CD8-positive, alpha-beta memory T cell (primary cell): Measurements from ENCODE around the gene NCK2. TPM values are rescaled to one million over a fixed set of nuclear protein-coding genes. Genes with fewer than 3 reads are reported as not detected.

Source experiments
- CTCF ChIA-PET: fragments of 350-600 bp; sonication (Branson Sonifier 250); formaldehyde crosslinking; loops from one replicate; lab custom pipeline; 2021; ENCODE audit warnings: antibody characterized with exemption; lab: Charles Lee
- POLR2A ChIA-PET: fragments of 350-600 bp; sonication (Branson Sonifier 250); formaldehyde crosslinking; loops from one replicate; lab custom pipeline; 2021; ENCODE audit warnings: antibody characterized with exemption; lab: Charles Lee
- DNase-seq, 5 donors: peaks; one replicate each; pipeline versions ENCODE4 v3.0.0 to v3.0.0-alpha.2; 2020 to 2022; ENCODE audit warnings: mixed read lengths in 1 of 5
- H3K27ac ChIP-seq: one replicate; pipeline ENCODE4 v1.7.0; 2013; ENCODE audit warnings: low read depth, mild to moderate bottlenecking, low read length, moderate library complexity
- H3K27me3 ChIP-seq: 2 replicates; pipeline ENCODE4 v1.7.0; 2013; ENCODE audit warnings: low read length, mild to moderate bottlenecking; ENCODE audit not compliant: insufficient read depth, poor library complexity, severe bottlenecking
- H3K36me3 ChIP-seq: 2 replicates; pipeline ENCODE4 v1.7.0; 2013; ENCODE audit warnings: mild to moderate bottlenecking, low read length, moderate library complexity; ENCODE audit not compliant: insufficient read depth
- H3K4me1 ChIP-seq: 2 replicates; pipeline ENCODE4 v1.7.0; 2013; ENCODE audit warnings: mild to moderate bottlenecking, low read length, moderate library complexity; ENCODE audit not compliant: insufficient read depth
- H3K4me3 ChIP-seq: 2 replicates; pipeline ENCODE4 v1.7.0; 2013; ENCODE audit warnings: mild to moderate bottlenecking, low read length
- H3K9me3 ChIP-seq: 2 replicates; pipeline ENCODE4 v1.7.0; 2013; ENCODE audit warnings: mild to moderate bottlenecking, low read length
- H3K27ac Mint-ChIP-seq, 8 donors: one replicate each; pipeline ENCODE4 v1.8.0; 2020 to 2021; ENCODE audit warnings: mixed read lengths in 8 of 8, mild to moderate bottlenecking in 6 of 8, inconsistent platforms in 3 of 8, moderate library complexity in 3 of 8
- H3K27me3 Mint-ChIP-seq, 2 donors: one replicate each; pipeline ENCODE4 v1.8.0; 2020 to 2021; ENCODE audit warnings: mixed read lengths in 2 of 2, mild to moderate bottlenecking in 1 of 2, moderate library complexity in 1 of 2
- H3K36me3 Mint-ChIP-seq, 3 donors: one replicate each; pipeline ENCODE4 v1.8.0; 2020 to 2021; ENCODE audit warnings: mixed read lengths in 3 of 3, inconsistent platforms in 1 of 3, mild to moderate bottlenecking in 1 of 3
- H3K4me1 Mint-ChIP-seq, 3 donors: one replicate each; pipeline ENCODE4 v1.8.0; 2020 to 2021; ENCODE audit warnings: mixed read lengths in 3 of 3, inconsistent platforms in 1 of 3, mild to moderate bottlenecking in 1 of 3
- H3K4me3 Mint-ChIP-seq, 7 donors: one replicate each; pipeline ENCODE4 v1.8.0; 2020 to 2021; ENCODE audit warnings: mixed read lengths in 7 of 7, mild to moderate bottlenecking in 6 of 7, moderate library complexity in 4 of 7, inconsistent platforms in 2 of 7
- H3K9me3 Mint-ChIP-seq, 5 donors: one replicate each; pipeline ENCODE4 v1.8.0; 2020 to 2022; ENCODE audit warnings: mixed read lengths in 5 of 5, mild to moderate bottlenecking in 3 of 5, moderate library complexity in 2 of 5, inconsistent platforms in 1 of 5
- polyA plus RNA-seq: library from polyadenylated mRNA; unstranded; fragments of 300-500 nt; fragmentation: Illumina TruSeq; gene quantifications from one replicate; pipeline ENCODE4 v1.2.3, GENCODE V29; 2021
- total RNA-seq, 2 experiments: library from RNA; stranded (reverse); gene quantifications; one replicate each; pipeline ENCODE4 v1.2.3, GENCODE V29; 2021

The NCK2 gene
- total and polyA plus RNA-seq, 3 experiments from 2014 or later, result 72.4 to 77.9 (median 76.1) TPM

DNA sequence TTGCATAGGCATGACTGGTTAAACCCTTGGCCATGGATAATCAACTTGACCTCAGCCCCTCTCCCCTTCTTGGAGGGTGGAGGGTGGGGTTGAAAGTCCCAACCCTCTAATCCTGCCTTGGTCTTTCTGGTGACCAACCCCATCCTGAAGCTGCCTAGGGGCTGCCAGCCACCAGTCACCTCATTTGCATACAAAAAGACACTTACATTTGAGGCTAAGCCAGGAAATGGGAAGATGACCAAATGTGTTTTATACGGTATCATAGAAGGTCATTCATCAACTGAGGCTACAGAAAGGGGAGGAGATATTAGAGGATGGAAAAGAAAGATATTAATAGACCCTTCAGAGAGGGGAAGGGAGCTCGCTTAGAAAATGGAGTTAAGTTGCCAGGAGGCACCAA is 96.8 kb downstream of the NCK2 start:
- H3K27me3 Mint-ChIP-seq, result peaks cover 0 to 1% of the 10 kb centered on the region in 2 donors
- H3K36me3 Mint-ChIP-seq, result peaks cover 8 to 37% (median 16%) of the 10 kb centered on the region in 3 donors
- Histone ChIP-seq H3K27ac (no peak overlapping the region), H3K36me3 (no peaks in the 10 kb centered on the region), H3K4me3 (no peak overlapping the region), H3K27me3 (no peaks in the 10 kb centered on the region), H3K4me1 (peaks cover 85% of the 10 kb centered on the region), H3K9me3 (no peaks in the 10 kb centered on the region)
- H3K4me1 Mint-ChIP-seq, result peaks cover 83 to 94% (median 90%) of the 10 kb centered on the region in 3 donors
- H3K27ac Mint-ChIP-seq, result peak overlapping the region in 7 of 8 donors; percentile 3 to 89 (median 79)
- H3K9me3 Mint-ChIP-seq, result peaks cover 3 to 10% (median 8%) of the 10 kb centered on the region in 5 donors
- H3K4me3 Mint-ChIP-seq, result peak overlapping the region in 4 of 7 donors; percentile 1 to 38 (median 24)
- no peak for DNase-seq
- POLR2A ChIA-PET, result no interaction called here
- CTCF ChIA-PET, result interaction anchor here (1.7 kb wide), 1 partner anchor 8 kb away, joined by 4 read pairs; no protein-coding TSS in a partner anchor

DNA sequence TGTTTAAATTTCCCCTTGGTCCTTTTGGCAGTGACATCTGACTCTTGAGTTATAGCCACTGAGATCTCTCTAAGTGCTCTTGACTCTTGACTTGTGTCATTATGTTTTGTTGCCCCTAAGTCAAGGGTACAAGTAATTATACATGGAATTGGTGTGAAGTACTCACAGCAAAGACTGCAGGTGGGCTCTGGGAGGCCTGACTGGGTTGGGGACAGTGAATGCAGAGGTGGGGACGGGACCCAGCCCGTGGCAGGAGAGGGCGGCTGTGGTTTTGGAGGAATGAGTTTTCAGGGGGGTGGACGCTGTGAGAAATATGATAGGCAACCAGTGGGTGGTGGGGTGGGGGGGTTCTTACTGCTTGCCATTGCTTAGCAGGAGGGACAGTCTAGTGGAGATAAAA is 97.8 kb downstream of the NCK2 start:
- Mint-ChIP-seq H3K36me3 (peaks cover 13 to 39% (median 14%) of the 10 kb centered on the region in 3 donors), H3K9me3 (peaks cover 0 to 2% (median 0%) of the 10 kb centered on the region in 5 donors), H3K4me3 (peak overlapping the region in 3 of 7 donors; percentile 9 to 33 (median 33)), H3K27me3 (peaks cover 0 to 2% of the 10 kb centered on the region in 2 donors), H3K4me1 (peaks cover 82 to 94% (median 90%) of the 10 kb centered on the region in 3 donors), H3K27ac (peak overlapping the region in 6 of 8 donors; percentile 30 to 81 (median 70))
- POLR2A ChIA-PET, result no interaction called here
- Histone ChIP-seq H3K9me3 (no peaks in the 10 kb centered on the region), H3K27me3 (no peaks in the 10 kb centered on the region), H3K4me1 (peaks cover 85% of the 10 kb centered on the region), H3K36me3 (peaks cover under 1% of the 10 kb centered on the region), H3K27ac (no peak overlapping the region), H3K4me3 (no peak overlapping the region)
- CTCF ChIA-PET, result no interaction called here
- no peak for DNase-seq

DNA sequence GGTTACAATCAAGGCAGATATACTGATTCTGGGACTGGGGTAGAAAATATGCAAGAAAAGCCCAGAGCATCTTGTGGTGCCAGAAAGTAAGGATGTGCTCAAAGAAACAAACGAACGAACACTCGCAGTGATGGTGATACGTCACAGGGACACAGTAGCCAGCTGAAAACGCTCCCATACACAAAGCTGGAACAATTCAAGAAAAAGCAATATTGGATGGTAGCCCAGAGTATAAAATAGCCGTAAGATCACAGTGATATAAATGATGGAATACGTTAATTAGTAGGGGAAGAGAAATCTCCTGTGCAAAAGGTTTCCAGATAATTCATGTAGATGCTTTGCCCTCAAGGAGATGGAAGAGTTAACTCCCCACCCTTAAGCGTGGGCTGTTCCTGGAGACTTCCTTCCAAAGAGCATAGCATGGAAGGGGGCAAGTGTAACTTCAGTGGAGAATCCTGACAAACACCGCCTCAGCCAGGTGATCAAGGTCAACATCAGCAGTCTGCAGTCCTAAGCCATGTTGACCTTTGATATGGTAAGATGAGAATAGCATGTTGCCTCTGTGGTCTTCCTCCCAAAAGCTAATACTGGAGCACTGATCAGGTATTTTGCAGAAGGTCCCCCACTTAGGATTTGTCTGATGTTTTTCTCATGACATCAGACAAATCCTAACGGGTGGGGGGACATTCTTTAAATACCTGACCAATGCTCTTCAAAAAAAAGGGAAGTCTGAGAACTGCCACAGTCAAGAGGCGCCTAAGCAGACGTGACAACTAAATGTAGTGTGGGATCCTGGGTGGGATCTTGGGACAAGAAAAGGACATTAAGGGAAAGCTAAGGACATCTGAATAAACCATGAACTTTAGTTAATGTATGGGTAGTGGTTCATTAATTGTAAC is 99.0 kb downstream of the NCK2 start:
- Mint-ChIP-seq H3K36me3 (peaks cover 7 to 48% (median 12%) of the 10 kb centered on the region in 3 donors), H3K4me3 (peak overlapping the region in 1 of 7 donors; percentile 52), H3K4me1 (peaks cover 85 to 94% (median 89%) of the 10 kb centered on the region in 3 donors), H3K27ac (peak overlapping the region in 7 of 8 donors; percentile 8 to 71 (median 30)), H3K9me3 (no peaks in the 10 kb centered on the region), H3K27me3 (peaks cover 0 to 2% of the 10 kb centered on the region in 2 donors)
- Histone ChIP-seq H3K27me3 (no peaks in the 10 kb centered on the region), H3K27ac (no peak overlapping the region), H3K36me3 (peaks cover 6% of the 10 kb centered on the region), H3K4me3 (no peak overlapping the region), H3K4me1 (peaks cover 84% of the 10 kb centered on the region), H3K9me3 (no peaks in the 10 kb centered on the region)
- DNase-seq, result no peak
- ChIA-PET POLR2A (no interaction called here), CTCF (no interaction called here)

DNA sequence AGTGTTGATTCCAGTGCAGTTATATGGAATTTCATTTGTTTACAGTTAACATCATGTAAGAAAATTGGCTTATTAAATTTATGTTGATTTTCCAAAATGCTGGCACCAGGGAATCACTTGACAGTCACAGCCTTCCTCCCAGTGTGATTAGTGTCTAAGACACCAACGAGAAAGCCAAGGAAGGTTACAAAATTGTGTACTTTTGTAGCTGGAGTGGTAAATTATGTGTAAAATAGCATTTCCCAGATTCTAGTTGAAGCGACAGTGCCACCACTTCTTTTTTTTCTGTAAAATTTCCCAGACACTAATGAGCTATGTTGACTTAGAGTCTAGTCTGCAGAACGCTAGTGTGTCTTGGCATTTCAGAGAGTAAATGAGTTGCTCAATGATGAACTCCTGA is 101.3 kb downstream of the NCK2 start:
- H3K4me3 ChIP-seq, result no peak overlapping the region
- peaks cover 6% of the 10 kb centered on the region for H3K36me3 ChIP-seq
- no peak for DNase-seq
- Mint-ChIP-seq H3K27ac (peak overlapping the region in 7 of 8 donors; percentile 12 to 60 (median 34)), H3K36me3 (peaks cover 6 to 40% (median 10%) of the 10 kb centered on the region in 3 donors), H3K9me3 (no peaks in the 10 kb centered on the region), H3K27me3 (peaks cover 0 to 2% of the 10 kb centered on the region in 2 donors), H3K4me1 (peaks cover 80 to 94% (median 89%) of the 10 kb centered on the region in 3 donors), H3K4me3 (peak overlapping the region in 1 of 7 donors; percentile 33)
- ChIA-PET POLR2A (no interaction called here), CTCF (interaction anchor here (0.7 kb wide), 1 partner anchor 11 kb away, joined by 3 read pairs; no protein-coding TSS in a partner anchor)
- H3K9me3 ChIP-seq, result no peaks in the 10 kb centered on the region
- H3K27me3 ChIP-seq, result no peaks in the 10 kb centered on the region
- H3K4me1 ChIP-seq, result peaks cover 79% of the 10 kb centered on the region
- no peak overlapping the region for H3K27ac ChIP-seq

DNA sequence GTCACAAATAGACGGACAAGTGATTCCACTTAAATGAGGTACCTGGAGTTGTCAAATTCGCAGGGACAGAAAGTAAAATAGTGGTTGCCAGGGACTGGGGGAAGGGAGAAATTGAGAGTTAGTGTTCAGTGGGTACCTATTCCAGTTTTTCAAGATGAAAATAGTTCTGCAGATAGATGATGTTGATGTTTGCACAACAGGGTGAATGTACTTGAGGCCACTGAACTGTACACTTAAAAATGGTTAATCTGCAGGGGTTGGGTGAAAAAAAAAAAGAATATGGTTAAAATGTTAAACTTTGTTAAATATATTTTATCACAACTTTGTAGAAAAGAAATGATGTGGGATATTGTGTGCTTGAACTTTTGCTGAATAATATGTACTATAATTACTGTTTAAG is 102.3 kb downstream of the NCK2 start:
- peaks cover 6 to 40% (median 7%) of the 10 kb centered on the region in 3 donors for H3K36me3 Mint-ChIP-seq
- peaks cover 77 to 90% (median 86%) of the 10 kb centered on the region in 3 donors for H3K4me1 Mint-ChIP-seq
- no peak overlapping the region for H3K4me3 ChIP-seq
- no peaks in the 10 kb centered on the region for H3K9me3 Mint-ChIP-seq
- ChIA-PET CTCF (interaction anchor here (0.9 kb wide), 1 partner anchor 9 kb away, joined by 3 read pairs; no protein-coding TSS in a partner anchor), POLR2A (no interaction called here)
- peaks cover 0 to 2% of the 10 kb centered on the region in 2 donors for H3K27me3 Mint-ChIP-seq
- no peak for DNase-seq
- peak overlapping the region in 3 of 7 donors; percentile 6 to 52 (median 33) for H3K4me3 Mint-ChIP-seq
- no peaks in the 10 kb centered on the region for H3K9me3 ChIP-seq
- H3K4me1 ChIP-seq, result peaks cover 73% of the 10 kb centered on the region
- H3K27me3 ChIP-seq, result no peaks in the 10 kb centered on the region
- peak overlapping the region in 6 of 8 donors; percentile 4 to 67 (median 35) for H3K27ac Mint-ChIP-seq
- H3K27ac ChIP-seq, result no peak overlapping the region
- H3K36me3 ChIP-seq, result peaks cover 6% of the 10 kb centered on the region

DNA sequence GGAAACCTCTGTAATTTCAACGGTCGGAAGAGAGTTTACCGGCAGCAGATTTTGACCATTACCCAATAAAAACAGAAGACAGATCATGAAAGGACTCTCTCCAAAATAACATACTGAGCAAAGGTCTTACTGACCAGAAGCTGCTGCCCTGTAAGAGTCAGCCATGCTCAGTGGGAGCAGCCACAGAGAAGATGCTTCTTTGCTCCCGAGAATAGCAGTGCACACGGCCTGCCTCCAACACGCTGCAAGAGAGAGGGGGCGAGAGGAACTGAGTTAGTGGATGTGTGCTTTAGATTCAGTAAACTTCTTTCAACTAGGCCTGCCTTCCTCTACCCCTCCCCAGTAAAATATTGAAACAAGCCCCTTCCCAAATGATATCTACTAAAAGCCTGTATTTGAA is 103.7 kb downstream of the NCK2 start:
- Histone ChIP-seq H3K4me3 (no peak overlapping the region), H3K27me3 (no peaks in the 10 kb centered on the region), H3K27ac (no peak overlapping the region), H3K36me3 (peaks cover 6% of the 10 kb centered on the region), H3K9me3 (no peaks in the 10 kb centered on the region), H3K4me1 (peaks cover 65% of the 10 kb centered on the region)
- POLR2A ChIA-PET, result no interaction called here
- H3K27ac Mint-ChIP-seq, result peak overlapping the region; percentile 0 to 74 (median 34)
- no peak for DNase-seq
- H3K9me3 Mint-ChIP-seq, result no peaks in the 10 kb centered on the region
- H3K27me3 Mint-ChIP-seq, result peaks cover 0 to 2% of the 10 kb centered on the region in 2 donors
- no peak overlapping the region for H3K4me3 Mint-ChIP-seq
- H3K4me1 Mint-ChIP-seq, result peaks cover 77 to 90% (median 86%) of the 10 kb centered on the region in 3 donors
- CTCF ChIA-PET, result no interaction called here
- peaks cover 6 to 37% (median 10%) of the 10 kb centered on the region in 3 donors for H3K36me3 Mint-ChIP-seq

DNA sequence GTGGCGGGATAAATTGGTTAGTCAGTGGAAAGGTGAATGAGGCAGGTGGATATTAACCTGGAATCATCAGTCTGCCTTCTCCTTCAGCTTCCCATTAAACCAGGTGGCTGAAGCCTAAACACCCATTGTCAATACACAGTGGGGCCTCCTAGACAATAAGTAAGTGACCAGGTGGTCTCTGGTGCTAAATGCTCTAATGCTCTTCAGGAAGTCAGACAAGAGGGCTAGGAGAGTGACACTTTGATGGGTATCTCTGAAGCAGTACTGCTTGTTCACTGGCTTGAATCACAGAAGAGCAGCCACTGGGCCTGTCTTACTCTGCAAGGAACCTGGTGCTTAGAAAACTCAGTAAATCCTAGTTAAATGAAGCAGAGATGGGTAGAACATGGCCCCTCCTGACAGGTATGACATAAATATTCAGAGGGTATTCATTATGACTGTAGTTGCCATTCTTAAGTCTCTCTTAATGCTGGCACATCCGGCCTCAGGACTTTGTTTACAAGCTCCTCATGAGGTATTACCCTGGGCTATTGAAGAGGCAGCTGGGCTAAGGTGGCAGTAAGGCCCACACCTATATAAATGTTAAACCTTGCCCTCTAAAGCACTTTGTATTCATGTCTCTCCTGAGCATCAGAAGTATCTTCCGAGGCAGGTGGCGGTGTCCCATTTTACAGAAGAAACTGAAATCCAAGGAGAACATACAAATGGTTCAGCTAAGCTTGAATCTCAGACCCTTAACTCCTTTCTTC is 104.9 kb downstream of the NCK2 start:
- DNase-seq, result no peak
- H3K4me1 Mint-ChIP-seq, result peaks cover 76 to 88% (median 87%) of the 10 kb centered on the region in 3 donors
- H3K4me3 Mint-ChIP-seq, result no peak overlapping the region
- H3K27ac Mint-ChIP-seq, result peak overlapping the region; percentile 27 to 95 (median 59)
- Histone ChIP-seq H3K4me1 (peaks cover 60% of the 10 kb centered on the region), H3K36me3 (peaks cover 6% of the 10 kb centered on the region), H3K27ac (no peak overlapping the region), H3K27me3 (no peaks in the 10 kb centered on the region), H3K4me3 (no peak overlapping the region), H3K9me3 (no peaks in the 10 kb centered on the region)
- peaks cover 0 to 2% of the 10 kb centered on the region in 2 donors for H3K27me3 Mint-ChIP-seq
- H3K36me3 Mint-ChIP-seq, result peaks cover 6 to 34% (median 12%) of the 10 kb centered on the region in 3 donors
- CTCF ChIA-PET, result interaction anchor here (1.2 to 1.7 kb wide), 2 partner anchors 8 to 9 kb away, joined by 3 to 4 read pairs; no protein-coding TSS in a partner anchor
- POLR2A ChIA-PET, result interaction anchor here (0.7 to 1.1 kb wide), 3 partner anchors 11 to 52 kb away, joined by 3 to 5 read pairs (median 4); no protein-coding TSS in a partner anchor
- H3K9me3 Mint-ChIP-seq, result no peaks in the 10 kb centered on the region
